K562 (cell line): ENCODE results near the gene RDH11. TPM values are rescaled to one million over a fixed set of nuclear protein-coding genes. Genes with fewer than 3 reads are reported as not detected.

Experiments used
- ATAC-seq: fragments of 200-7000 bp; cut with Tn5 transposase; 3 replicates; pipeline ENCODE4 v1.9.1; 2020; ENCODE audit warnings: moderate library complexity
- BruUV-seq: library from RNA; stranded (reverse); fragments of 400-500 nt; replicated peaks from 2 replicates; lab custom pipeline; 2021; lab: Mats Ljungman, UMichigan
- CTCF ChIA-PET: fragments of 300-600 bp; formaldehyde crosslinking; extraction: SDS; loops from one replicate; lab custom pipeline; 2021; ENCODE audit warnings: low intra/inter-chr PET ratio; lab: Yijun Ruan, JAX
- POLR2A ChIA-PET: fragments of 300-600, 350-650 bp; sonication (Branson Sonifier 250); formaldehyde crosslinking; extraction: SDS; loops from one replicate; lab custom pipeline; 2021; ENCODE audit warnings: antibody characterized with exemption, inconsistent platforms; lab: Yijun Ruan, JAX
- DNase-seq, 4 experiments: peaks; one replicate each; pipeline versions ENCODE4 v3.0.0 to v3.0.0-alpha.2; 2011 to 2018; ENCODE audit warnings: low spot score in 3 of 4, mixed read lengths in 3 of 4; ENCODE audit errors: extremely low read depth in 1 of 4
- FAIRE-seq: peaks from 2 replicates; lab custom pipeline; 2011; peaks lifted over from hg19 to GRCh38; lab: Jason Lieb, UNC
- H2AFZ ChIP-seq: 2 replicates; pipeline ENCODE4 v1.6.0; 2011; ENCODE audit warnings: low read depth, low read length, control low read depth, inconsistent platforms
- H3K27ac ChIP-seq: fragments of 200-600 bp; 3 replicates; pipeline ENCODE4 v1.8.0; 2011; ENCODE audit warnings: low read depth, mild to moderate bottlenecking, control low read depth, inconsistent platforms, low read length, moderate library complexity, mixed read lengths; ENCODE audit errors: extremely low read depth
- H3K27me3 ChIP-seq, 2 experiments: fragments of 300-600 bp in 1 of 2; 2 replicates in 1 of 2; 3 replicates in 1 of 2; pipeline versions ENCODE4 v1.6.0 to v1.8.0; 2011; ENCODE audit warnings: inconsistent platforms in 2 of 2, low read length in 2 of 2, mild to moderate bottlenecking in 1 of 2, mixed read lengths in 1 of 2, moderate library complexity in 1 of 2; ENCODE audit not compliant: control insufficient read depth in 2 of 2, insufficient read depth in 2 of 2
- H3K36me3 ChIP-seq: fragments of 300-600 bp; 3 replicates; pipeline ENCODE4 v1.8.0; 2011; ENCODE audit warnings: mild to moderate bottlenecking, low read length, inconsistent platforms; ENCODE audit not compliant: control insufficient read depth, insufficient read depth
- H3K4me1 ChIP-seq, 2 experiments: fragments of 200-600 bp in 1 of 2; replicated peaks in 1 of 2; 2 replicates in 1 of 2; 3 replicates in 1 of 2; pipeline versions ENCODE4 v1.5.1 to v1.8.0; 2011; ENCODE audit warnings: inconsistent platforms in 2 of 2, low read length in 2 of 2, mild to moderate bottlenecking in 1 of 2, mixed read lengths in 1 of 2, moderate library complexity in 1 of 2; ENCODE audit not compliant: control insufficient read depth in 2 of 2, insufficient read depth in 2 of 2
- H3K4me2 ChIP-seq: 2 replicates; pipeline ENCODE4 v1.6.1; 2011; ENCODE audit warnings: low read length, control low read depth, inconsistent platforms, mixed read lengths; ENCODE audit not compliant: insufficient read depth
- H3K4me3 ChIP-seq: fragments of 200-600 bp; sonication (generic), shearing (Covaris generic); 2 replicates; pipeline ENCODE4 v1.5.1; 2016; ENCODE audit warnings: control low read depth, inconsistent platforms
- H3K79me2 ChIP-seq: fragments of 200-600 bp; 3 replicates; pipeline ENCODE4 v1.8.0; 2011; ENCODE audit warnings: low read length, inconsistent platforms; ENCODE audit not compliant: control insufficient read depth, insufficient read depth
- H3K9ac ChIP-seq, 2 experiments: 2 replicates each; pipeline versions ENCODE4 v1.6.0 to v1.6.1; 2011; ENCODE audit warnings: low read depth in 2 of 2, low read length in 2 of 2, control low read depth in 1 of 2, inconsistent platforms in 1 of 2, mild to moderate bottlenecking in 1 of 2, mixed read lengths in 1 of 2; ENCODE audit not compliant: insufficient read depth in 1 of 2
- H3K9me1 ChIP-seq: one replicate; pipeline ENCODE4 v1.6.0; 2011; ENCODE audit warnings: inconsistent platforms, mild to moderate bottlenecking, low read length, moderate library complexity; ENCODE audit not compliant: control insufficient read depth, insufficient read depth
- H3K9me3 ChIP-seq: replicated peaks from 2 replicates; pipeline ENCODE4 v1.5.1; 2011; ENCODE audit warnings: low read depth, low read length, inconsistent platforms; ENCODE audit not compliant: control insufficient read depth, insufficient read depth
- H4K20me1 ChIP-seq: replicated peaks from 2 replicates; pipeline ENCODE4 v1.6.1; 2011; ENCODE audit warnings: low read length, inconsistent platforms, mixed read lengths; ENCODE audit not compliant: control insufficient read depth, insufficient read depth
- BRD4 ChIP-seq: fragments of 200-600 bp; sonication (generic); IDR thresholded peaks from 2 replicates; pipeline ENCODE4 v1.6.1; 2017; ENCODE audit warnings: inconsistent platforms
- BRF2 ChIP-seq: IDR thresholded peaks from 3 replicates; pipeline ENCODE4 v1.6.1; 2011; ENCODE audit warnings: borderline replicate concordance, mild to moderate bottlenecking; ENCODE audit not compliant: insufficient read length, insufficient read depth
- DIDO1 ChIP-seq: fragments of 450-650 bp; IDR thresholded peaks from 2 replicates; pipeline ENCODE4 v1.6.1; 2016; ENCODE audit warnings: low read depth, missing biosample characterization, missing genetic modification characterization
- DPF2 ChIP-seq: fragments of 450-650 bp; IDR thresholded peaks from 2 replicates; pipeline ENCODE4 v1.6.1; 2016
- E2F6 ChIP-seq, 2 experiments: IDR thresholded peaks; 2 replicates each; pipeline ENCODE4 v1.6.1; 2011; ENCODE audit warnings: borderline replicate concordance in 1 of 2, control low read depth in 1 of 2, low read depth in 1 of 2, low read length in 1 of 2, mild to moderate bottlenecking in 1 of 2, mixed read lengths in 1 of 2, moderate library complexity in 1 of 2; ENCODE audit not compliant: insufficient read depth in 1 of 2, insufficient read length in 1 of 2, poor library complexity in 1 of 2, severe bottlenecking in 1 of 2; ENCODE audit errors: extremely low read depth in 1 of 2
- FOXJ2 ChIP-seq: fragments of 200-800 bp; sonication (Bioruptor generic); IDR thresholded peaks from 2 replicates; pipeline ENCODE4 v1.6.1; 2016; ENCODE audit warnings: missing genetic modification characterization, missing compliant biosample characterization
- HIVEP1 ChIP-seq: fragments of 250-450 bp; sonication (Bioruptor Pico); IDR thresholded peaks from 2 replicates; pipeline ENCODE4 v1.4.0; 2020; ENCODE audit warnings: mild to moderate bottlenecking
- L3MBTL2 ChIP-seq: fragments of 450-650 bp; IDR thresholded peaks from 2 replicates; pipeline ENCODE4 v1.6.1; 2016; ENCODE audit warnings: mild to moderate bottlenecking, moderate library complexity
- LCOR ChIP-seq: sonication (generic); formaldehyde crosslinking; IDR thresholded peaks from 2 replicates; pipeline ENCODE4 v1.8.0; 2022; ENCODE audit warnings: mild to moderate bottlenecking, missing genetic modification reagents
- MXD1 ChIP-seq: fragments of 250-450 bp; sonication (Bioruptor Pico); IDR thresholded peaks from 2 replicates; pipeline ENCODE4 v1.8.0; 2021; ENCODE audit warnings: borderline replicate concordance, mild to moderate bottlenecking, moderate library complexity; ENCODE audit not compliant: poor library complexity, severe bottlenecking
- NFRKB ChIP-seq: fragments of 450-650 bp; IDR thresholded peaks from 2 replicates; pipeline ENCODE4 v1.6.1; 2016; ENCODE audit warnings: low read depth
- POLR2H ChIP-seq: IDR thresholded peaks from 2 replicates; pipeline ENCODE4 v1.6.1; 2016; ENCODE audit warnings: missing genetic modification characterization, low read depth, mild to moderate bottlenecking, control low read depth, missing compliant biosample characterization, moderate library complexity
- RBM25 ChIP-seq: fragments of 200-400 bp; formaldehyde crosslinking; IDR thresholded peaks from 2 replicates; pipeline ENCODE4 v1.6.1; 2018; ENCODE audit warnings: low read length, low read depth, moderate library complexity; ENCODE audit not compliant: severe bottlenecking
- SRSF1 ChIP-seq: fragments of 200-400 bp; formaldehyde crosslinking; IDR thresholded peaks from 2 replicates; pipeline ENCODE4 v1.6.1; 2017; ENCODE audit warnings: mild to moderate bottlenecking, low read depth, low read length, moderate library complexity
- TAF1 ChIP-seq: IDR thresholded peaks from 2 replicates; pipeline ENCODE4 v1.6.1; 2011; ENCODE audit warnings: mild to moderate bottlenecking, low read length, moderate library complexity; ENCODE audit not compliant: insufficient read depth, control insufficient read depth, severe bottlenecking; ENCODE audit errors: extremely low read depth
- TBP ChIP-seq: optimal IDR thresholded peaks from 2 replicates; pipeline ENCODE3; 2011; ENCODE audit warnings: low read depth, low read length, improper control_type of control experiment
- XRCC3 ChIP-seq: fragments of 450-650 bp; IDR thresholded peaks from 2 replicates; pipeline ENCODE4 v1.6.1; 2017; ENCODE audit warnings: mild to moderate bottlenecking, moderate library complexity
- XRCC4 ChIP-seq: IDR thresholded peaks from one replicate; pipeline ENCODE4 v1.6.1; 2011; ENCODE audit not compliant: insufficient read depth, insufficient read length; ENCODE audit errors: extremely low read depth
- ZNF589 ChIP-seq: fragments of 200-800 bp; sonication (Bioruptor generic); IDR thresholded peaks from 2 replicates; pipeline ENCODE4 v1.6.1; 2016; ENCODE audit warnings: low read depth, missing genetic modification characterization, missing compliant biosample characterization
- WGBS: fragments of 100-300 bp; shearing (Covaris generic); methylation state at CpG from one replicate; pipeline ENCODE4 v1.1.6; 2016; ENCODE audit warnings: low coverage, mixed read lengths; ENCODE audit not compliant: insufficient coverage; ENCODE audit errors: missing lambda C conversion rate; 5-methylcytosine and 5-hydroxymethylcytosine counted together
- in situ Hi-C: fragments of 300-500 bp; cut with MboI; formaldehyde crosslinking; loops from 4 replicates; pipeline ENCODE4 v1.15.0; 2018; ENCODE audit warnings: inconsistent platforms, mixed read lengths
- intact Hi-C: fragments of 100-400 bp; cut with micrococcal nuclease; formaldehyde crosslinking; loops from 2 replicates; pipeline ENCODE4 v1.14.2; 2022
- polyA plus RNA-seq, 8 experiments: library from polyadenylated mRNA; depleted of rRNA in 4 of 8; stranded (reverse) in 5 of 8; unstranded in 3 of 8; fragments of >200 nt; fragmentation: Nextera tagmentation in 2 of 8; fragmentation: Illumina TruSeq in 1 of 8; extraction: Ambion mirVana in 2 of 8; extraction: Trizol in 1 of 8; gene quantifications; 2 replicates each; pipeline versions ENCODE4 v1.2.1 to v1.2.3, GENCODE V29; 2011 to 2014; ENCODE audit warnings: inconsistent platforms in 1 of 8, missing spikeins in 1 of 8
- total RNA-seq, 7 experiments: library from RNA; depleted of rRNA in 6 of 7; stranded (reverse); fragments of >200 nt in 6 of 7; fragmentation: Illumina TruSeq in 2 of 7; extraction: Trizol in 2 of 7; gene quantifications; 2 replicates each; pipeline versions ENCODE4 v1.2.1 to v1.2.3, GENCODE V29; 2011 to 2021; ENCODE audit warnings: low replicate concordance in 1 of 7

Gene RDH11
- total and polyA plus RNA-seq, 9 of the 15 experiments (the other 6 are each of a cell fraction or from before 2014, with no cell fraction given): 50.6 to 172 (median 70.5) TPM

GRCh38 chr14:67694791-67695393 lies 672 bp downstream of the RDH11 start:
- in situ Hi-C loops (no loop called here), intact Hi-C loops (loop anchor here (2.0 kb wide), 1 partner anchor 20 kb away; the partner anchor contains the start of gene VTI1B)
- Histone ChIP-seq H2AFZ (peak overlapping the region; percentile 86), H3K4me1 (peaks cover 6 to 8% of the 10 kb centered on the region in 2 experiments; a peak in 3 of 5 replicates), H3K9me1 (no peaks in the 10 kb centered on the region), H3K36me3 (peaks cover 40% of the 10 kb centered on the region), H3K9me3 (no peaks in the 10 kb centered on the region), H3K79me2 (peaks cover 45% of the 10 kb centered on the region), H3K27ac (peak overlapping the region; percentile 91), H4K20me1 (no peaks in the 10 kb centered on the region), H3K4me3 (peak overlapping the region; percentile 63), H3K9ac (peak overlapping the region; percentile 84 to 93), H3K4me2 (peak overlapping the region; percentile 97), H3K27me3 (no peaks in the 10 kb centered on the region)
- peak; percentile 98 for FAIRE-seq
- peak; percentile 42 to 88 (median 68) for DNase-seq
- peak; percentile 96 for ATAC-seq
- under 1% methylated on average over 20 of the region's 21 CpGs for WGBS
- ChIA-PET CTCF (no interaction called here), POLR2A (interaction anchor here (0.7 to 1.5 kb wide), 5 partner anchors 8 to 67 kb away, joined by 3 to 4 read pairs (median 4); no protein-coding TSS in a partner anchor)
- TSS peak; percentile 58 for BruUV-seq
- TF ChIP-seq XRCC4 (no peak), ZNF589 (CRISPR knock-in tag) (no peak), E2F6 (IDR thresholded peaks at IDR 0.05; ENCODE audit: borderline replicate concordance in 1 of 2, extremely low read depth in 1 of 2, insufficient read depth in 1 of 2, insufficient read length in 1 of 2, low read depth in 1 of 2, low read length in 1 of 2, poor library complexity in 1 of 2, severe bottlenecking in 1 of 2) (peak in 1 of 2 experiments; percentile 4), POLR2H (tag) (peak; percentile 37; the same call in 1 of the 2 replicates), MXD1 (no peak), LCOR (CRISPR knock-in tag) (no peak), TAF1 (peak; percentile 33), BRF2 (no peak), SRSF1 (no peak), TBP (peak; percentile 69), DPF2 (peak; percentile 49; the same call in 1 of the 2 replicates), DIDO1 (tag) (no peak), BRD4 (no peak), L3MBTL2 (0 out of 2 replicates have a peak, but pooled peaks have one; percentile 25), NFRKB (no peak; the same call in 1 of the 2 replicates), XRCC3 (no peak), HIVEP1 (CRISPR knock-in tag) (no peak), RBM25 (no peak), FOXJ2 (no peak)
